Astrocyte (in vitro differentiated cells and primary cell): ENCODE data around the gene COL4A4.

Experiments used
- CTCF ChIP-seq: IDR thresholded peaks from 2 replicates; pipeline ENCODE4 v1.5.1; 2011; ENCODE audit warnings: low read depth, mild to moderate bottlenecking, inconsistent platforms, low read length, moderate library complexity; ENCODE audit not compliant: insufficient read depth
- EZH2 ChIP-seq: IDR thresholded peaks from 2 replicates; pipeline ENCODE4 v1.6.1; 2012; ENCODE audit warnings: mild to moderate bottlenecking, low read length, inconsistent platforms; ENCODE audit not compliant: insufficient read depth

- no peak for TF ChIP-seq CTCF
- no peak for TF ChIP-seq EZH2
These were observed 120.0 kb downstream of the COL4A4 start for GRCh38 chr2:227043981-227044380.
